PC-3 (cell line): Measurements from ENCODE around the gene PCDHB11. TPM values are rescaled to one million over a fixed set of nuclear protein-coding genes. Genes with fewer than 3 reads are reported as not detected.
"Not testable (repeated sequence)": the region's sequence is repeated elsewhere in the genome, so short reads cannot be mapped to it uniquely, and the experiment has no call there.

Experiments used
- ATAC-seq: fragments of 200-7000 bp; cut with Tn5 transposase; 2 replicates; pipeline ENCODE4 v1.9.1; 2020; ENCODE audit warnings: mild to moderate bottlenecking, moderate library complexity
- BruUV-seq: library from RNA; stranded (reverse); fragments of 400-500 nt; replicated peaks from 2 replicates; lab custom pipeline; 2021; lab: Mats Ljungman, UMichigan
- CTCF ChIA-PET: fragments of 300-600 bp; sonication (Branson Sonifier 250); formaldehyde crosslinking; loops from one replicate; lab custom pipeline; 2022; ENCODE audit warnings: antibody characterized with exemption; lab: Charles Lee
- POLR2A ChIA-PET: fragments of 300-600 bp; sonication (Branson Sonifier 250); formaldehyde crosslinking; loops from one replicate; lab custom pipeline; 2022; ENCODE audit warnings: antibody characterized with exemption; ENCODE audit not compliant: unreplicated experiment; lab: Charles Lee
- DNase-seq: peaks from one replicate; pipeline ENCODE4 v3.0.0-alpha.2; 2015
- H2AFZ ChIP-seq: fragments of 300-600 bp; sonication (generic); 2 replicates; pipeline ENCODE4 v1.6.0; 2016; ENCODE audit warnings: antibody characterized with exemption, low read length
- H3F3A ChIP-seq: fragments of 300-600 bp; sonication (generic); one replicate; pipeline ENCODE4 v1.6.0; 2017; ENCODE audit warnings: antibody characterized with exemption, low read length, control low read depth, mild to moderate bottlenecking; ENCODE audit not compliant: unreplicated experiment
- H3K27ac ChIP-seq: fragments of 300-600 bp; sonication (generic); 2 replicates; pipeline ENCODE4 v1.5.1; 2016; ENCODE audit warnings: mild to moderate bottlenecking, low read length
- H3K27me3 ChIP-seq: fragments of 300-600 bp; sonication (generic); 2 replicates; pipeline ENCODE4 v1.6.1; 2016; ENCODE audit warnings: low read length, mixed read lengths
- H3K36me3 ChIP-seq: fragments of 300-600 bp; sonication (generic); 2 replicates; pipeline ENCODE4 v1.6.1; 2016; ENCODE audit warnings: low read depth, mixed run types, low read length, mixed read lengths
- H3K4me1 ChIP-seq: fragments of 300-600 bp; sonication (generic); 2 replicates; pipeline ENCODE4 v1.5.1; 2016; ENCODE audit warnings: low read length; ENCODE audit not compliant: insufficient read depth
- H3K4me2 ChIP-seq: fragments of 300-600 bp; sonication (generic); 2 replicates; pipeline ENCODE4 v1.6.0; 2016; ENCODE audit warnings: low read length
- H3K4me3 ChIP-seq: fragments of 300-600 bp; sonication (generic); 2 replicates; pipeline ENCODE4 v1.5.1; 2016; ENCODE audit warnings: mild to moderate bottlenecking, low read length, mixed read lengths
- H3K79me2 ChIP-seq: fragments of 300-600 bp; sonication (generic); 2 replicates; pipeline ENCODE4 v1.6.1; 2017; ENCODE audit warnings: low read length, mixed read lengths
- H3K9ac ChIP-seq: fragments of 300-600 bp; sonication (generic); 2 replicates; pipeline ENCODE4 v1.6.0; 2016; ENCODE audit warnings: mild to moderate bottlenecking, low read length
- H3K9me2 ChIP-seq: fragments of 300-600 bp; sonication (generic); replicated peaks from 2 replicates; pipeline ENCODE4 v1.6.1; 2016; ENCODE audit warnings: mixed run types, low read length, mixed read lengths
- H3K9me3 ChIP-seq: fragments of 300-600 bp; sonication (generic); 2 replicates; pipeline ENCODE4 v1.6.1; 2016; ENCODE audit warnings: low read length, mixed read lengths
- H4K20me1 ChIP-seq: fragments of 300-600 bp; sonication (generic); 2 replicates; pipeline ENCODE4 v1.6.1; 2016; ENCODE audit warnings: low read length, mixed read lengths
- EZH2 ChIP-seq: fragments of 300-600 bp; sonication (generic); IDR thresholded peaks from one replicate; pipeline ENCODE4 v1.6.1; 2017; ENCODE audit warnings: antibody characterized with exemption, mild to moderate bottlenecking, low read length; ENCODE audit not compliant: unreplicated experiment
- intact Hi-C: fragments of 100-400 bp; cut with micrococcal nuclease; formaldehyde crosslinking; loops from 2 replicates; pipeline ENCODE4 v1.9.0; 2023
- total RNA-seq: library from RNA; depleted of rRNA; stranded (reverse); fragments of >200 nt; gene quantifications from 2 replicates; pipeline ENCODE4 v1.2.3, GENCODE V29; 2014
- TF ChIP-seq, protein P1 (sequence below): fragments of 300-600 bp; sonication (generic); conservative IDR thresholded peaks from 2 replicates; pipeline ENCODE4 v1.5.1; 2017; ENCODE audit warnings: antibody characterized with exemption, low read depth, mild to moderate bottlenecking, low read length

The PCDHB11 gene
- total RNA-seq, 1 experiment from 2014 or later: 0.40 TPM

DNA sequence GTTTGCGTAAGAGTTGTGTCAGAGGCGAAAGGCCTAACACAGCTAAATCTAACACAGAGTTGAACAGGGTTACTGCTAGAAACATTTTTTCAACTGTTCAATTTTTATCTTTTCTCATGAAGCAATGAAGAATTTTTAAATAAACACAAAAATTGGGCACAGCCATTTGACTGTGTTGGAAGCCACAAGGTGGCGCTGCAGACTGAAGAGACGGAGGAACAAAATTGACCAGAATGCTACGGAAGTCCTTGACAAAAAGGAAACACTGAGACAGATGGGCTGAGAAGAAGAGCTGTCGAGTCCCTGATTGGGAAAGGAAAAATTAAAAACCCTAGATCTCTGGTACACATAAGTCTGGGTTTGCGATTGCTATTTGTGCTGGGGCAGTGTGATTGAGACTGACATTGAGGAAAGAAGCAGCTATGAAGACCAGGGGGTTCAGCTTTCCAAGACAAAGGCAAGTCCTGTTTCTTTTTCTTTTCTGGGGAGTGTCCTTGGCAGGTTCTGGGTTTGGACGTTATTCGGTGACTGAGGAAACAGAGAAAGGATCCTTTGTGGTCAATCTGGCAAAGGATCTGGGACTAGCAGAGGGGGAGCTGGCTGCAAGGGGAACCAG lies 12.4 kb upstream of the PCDHB11 start, which contains the start of gene PCDHB9:
Gene PCDHB9 (plus strand): TSS at position 265 of the 616 bp plus-strand sequence. CDS start 158 bp downstream, at position 423.
- H3K4me3 ChIP-seq: peak within 1 kb of the TSS; percentile 50
- TF ChIP-seq, protein P1, sequence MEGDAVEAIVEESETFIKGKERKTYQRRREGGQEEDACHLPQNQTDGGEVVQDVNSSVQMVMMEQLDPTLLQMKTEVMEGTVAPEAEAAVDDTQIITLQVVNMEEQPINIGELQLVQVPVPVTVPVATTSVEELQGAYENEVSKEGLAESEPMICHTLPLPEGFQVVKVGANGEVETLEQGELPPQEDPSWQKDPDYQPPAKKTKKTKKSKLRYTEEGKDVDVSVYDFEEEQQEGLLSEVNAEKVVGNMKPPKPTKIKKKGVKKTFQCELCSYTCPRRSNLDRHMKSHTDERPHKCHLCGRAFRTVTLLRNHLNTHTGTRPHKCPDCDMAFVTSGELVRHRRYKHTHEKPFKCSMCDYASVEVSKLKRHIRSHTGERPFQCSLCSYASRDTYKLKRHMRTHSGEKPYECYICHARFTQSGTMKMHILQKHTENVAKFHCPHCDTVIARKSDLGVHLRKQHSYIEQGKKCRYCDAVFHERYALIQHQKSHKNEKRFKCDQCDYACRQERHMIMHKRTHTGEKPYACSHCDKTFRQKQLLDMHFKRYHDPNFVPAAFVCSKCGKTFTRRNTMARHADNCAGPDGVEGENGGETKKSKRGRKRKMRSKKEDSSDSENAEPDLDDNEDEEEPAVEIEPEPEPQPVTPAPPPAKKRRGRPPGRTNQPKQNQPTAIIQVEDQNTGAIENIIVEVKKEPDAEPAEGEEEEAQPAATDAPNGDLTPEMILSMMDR: peak; percentile 69
- TF ChIP-seq EZH2: no peak
- H3K27ac ChIP-seq: no peak within 1 kb of the TSS
- no peaks in the 10 kb centered on the region for H3K79me2 ChIP-seq
- BruUV-seq: no TSS peak
- CTCF ChIA-PET: interaction anchor here (0.6 kb wide), 2 partner anchors 93 to 177 kb away, joined by 3 read pairs; partner anchors contain the start of genes PCDHB2 and PCDHGA5
- POLR2A ChIA-PET: no interaction called here
- peak; percentile 66 for ATAC-seq
- H3K27me3 ChIP-seq: no peaks in the 10 kb centered on the region
- H3K9ac ChIP-seq: no peak within 1 kb of the TSS
- H4K20me1 ChIP-seq: no peaks in the 10 kb centered on the region
- no peaks in the 10 kb centered on the region for H3K9me3 ChIP-seq
- intact Hi-C loops: loop anchor here (2.0 to 5.0 kb wide), 2 partner anchors 95 to 374 kb away; partner anchors contain the start of gene PCDHB2
- H3K36me3 ChIP-seq: peaks cover 3% of the 10 kb centered on the region; the same call in 1 of the 2 replicates
- H3K9me2 ChIP-seq: no peaks in the 10 kb centered on the region
- DNase-seq: peak; percentile 47
- H3K4me1 ChIP-seq: no peaks in the 10 kb centered on the region
- peak within 1 kb of the TSS; percentile 70; the same call in 1 of the 2 replicates for H2AFZ ChIP-seq
- peak within 1 kb of the TSS; percentile 28; the same call in 1 of the 2 replicates for H3K4me2 ChIP-seq
- no peaks in the 10 kb centered on the region for H3F3A ChIP-seq

- BruUV-seq, H3F3A ChIP-seq, H3K4me3 ChIP-seq, POLR2A ChIA-PET, ATAC-seq, H4K20me1 ChIP-seq, H3K36me3 ChIP-seq, H3K9me3 ChIP-seq, CTCF ChIA-PET, H3K4me2 ChIP-seq, H3K9ac ChIP-seq, H2AFZ ChIP-seq, DNase-seq, H3K9me2 ChIP-seq, H3K79me2 ChIP-seq, H3K27ac ChIP-seq, H3K27me3 ChIP-seq, H3K4me1 ChIP-seq: not testable (repeated sequence)
- intact Hi-C loops: loop anchor here (5.0 kb wide), 1 partner anchor 96 kb away; the partner anchor contains the start of gene PCDHB2
Observed at GRCh38 chr5:141188682-141189081, 10.7 kb upstream of the PCDHB11 start.

DNA sequence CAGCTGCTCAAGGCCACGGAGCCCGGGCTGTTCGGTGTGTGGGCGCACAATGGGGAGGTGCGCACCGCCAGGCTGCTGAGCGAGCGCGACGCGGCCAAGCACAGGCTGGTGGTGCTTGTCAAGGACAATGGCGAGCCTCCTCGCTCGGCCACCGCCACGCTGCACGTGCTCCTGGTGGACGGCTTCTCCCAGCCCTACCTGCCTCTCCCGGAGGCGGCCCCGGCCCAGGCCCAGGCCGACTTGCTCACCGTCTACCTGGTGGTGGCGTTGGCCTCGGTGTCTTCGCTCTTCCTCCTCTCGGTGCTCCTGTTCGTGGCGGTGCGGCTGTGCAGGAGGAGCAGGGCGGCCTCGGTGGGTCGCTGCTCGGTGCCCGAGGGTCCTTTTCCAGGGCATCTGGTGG lies 10.3 kb upstream of the PCDHB11 start:
- DNase-seq, ATAC-seq, H3F3A ChIP-seq, H3K27me3 ChIP-seq, H2AFZ ChIP-seq, H3K9me2 ChIP-seq, CTCF ChIA-PET, H3K4me3 ChIP-seq, H3K4me1 ChIP-seq, H3K36me3 ChIP-seq, H3K9ac ChIP-seq, H3K9me3 ChIP-seq, H3K4me2 ChIP-seq, H4K20me1 ChIP-seq, POLR2A ChIA-PET, BruUV-seq, H3K79me2 ChIP-seq, H3K27ac ChIP-seq: not testable (repeated sequence)
- intact Hi-C loops: loop anchor here (5.0 kb wide), 1 partner anchor 97 kb away; the partner anchor contains the start of gene PCDHB2
